M059J (cell line): Measurements from ENCODE around the gene CACNB4. TPM values are rescaled to one million over a fixed set of nuclear protein-coding genes. Genes with fewer than 3 reads are reported as not detected.

Experiments
- DNase-seq: peaks from one replicate; pipeline ENCODE4 v3.0.0-alpha.2; 2012; ENCODE audit warnings: low read depth
- total RNA-seq: library from RNA; depleted of rRNA; stranded (reverse); fragments of >200 nt; shearing (Covaris generic); gene quantifications from 2 replicates; pipeline ENCODE4 v1.2.3, GENCODE V29; 2014

The CACNB4 gene
- total RNA-seq, 1 experiment from 2014 or later = not detected

- DNase-seq = no peak
These were observed 121.9 kb downstream of the CACNB4 start for GRCh38 chr2:151976945-151977353.

GRCh38 chr2:151975460-151976414 is 123.1 kb downstream of the CACNB4 start:
- DNase-seq = no peak

- no peak for DNase-seq
These were observed 123.9 kb downstream of the CACNB4 start for GRCh38 chr2:151974988-151975387.

- peak; percentile 4 for DNase-seq
These were observed 125.0 kb downstream of the CACNB4 start for GRCh38 chr2:151973901-151974199.

- no peak for DNase-seq
These were observed 125.6 kb downstream of the CACNB4 start for GRCh38 chr2:151973013-151973900.

- DNase-seq = no peak
These were observed 126.4 kb downstream of the CACNB4 start for GRCh38 chr2:151972241-151973012.

- DNase-seq = no peak
These were observed 127.4 kb downstream of the CACNB4 start for GRCh38 chr2:151971301-151972051.

- no peak for DNase-seq
These were observed 129.9 kb downstream of the CACNB4 start for GRCh38 chr2:151968770-151969470.

GRCh38 chr2:151967829-151968722 is 130.8 kb downstream of the CACNB4 start:
- no peak for DNase-seq

GRCh38 chr2:151965884-151966283 is 133.0 kb downstream of the CACNB4 start:
- no peak for DNase-seq

- DNase-seq = no peak
These were observed 137.3 kb downstream of the CACNB4 start for GRCh38 chr2:151961558-151961957.

- DNase-seq = no peak
These were observed 139.6 kb downstream of the CACNB4 start for GRCh38 chr2:151959238-151959637.

- DNase-seq = no peak
These were observed 145.4 kb downstream of the CACNB4 start for GRCh38 chr2:151953467-151953866.

GRCh38 chr2:151952691-151953456 is 146.0 kb downstream of the CACNB4 start:
- no peak for DNase-seq

GRCh38 chr2:151947813-151948165 is 151.1 kb downstream of the CACNB4 start:
- peak; percentile 56 for DNase-seq

- peak; percentile 29 for DNase-seq
These were observed 151.7 kb downstream of the CACNB4 start for GRCh38 chr2:151946899-151947812.

- no peak for DNase-seq
These were observed 152.5 kb downstream of the CACNB4 start for GRCh38 chr2:151946250-151946884.
